GM12892 (cell line): Measurements from ENCODE around the gene RANBP3.

ENCODE experiments used
- POLR2A ChIP-seq: IDR thresholded peaks from 2 replicates; pipeline ENCODE4 v1.6.1; 2011; ENCODE audit warnings: low read depth, low read length, control low read depth
- POLR2AphosphoS5 ChIP-seq: IDR thresholded peaks from 2 replicates; pipeline ENCODE4 v1.6.1; 2011; ENCODE audit warnings: low read depth, low read length, control low read depth
- TAF1 ChIP-seq: IDR thresholded peaks from 2 replicates; pipeline ENCODE4 v1.6.1; 2011; ENCODE audit warnings: low read depth, mild to moderate bottlenecking, control low read depth, low read length, borderline replicate concordance

- no peak for TF ChIP-seq POLR2AphosphoS5
- TF ChIP-seq POLR2A, result no peak
- TF ChIP-seq TAF1, result no peak
These were observed 61.7 kb downstream of the RANBP3 start for GRCh38 chr19:5916181-5916708.
